GM12878 (cell line): ENCODE results near the gene NCMAP. TPM values are rescaled to one million over a fixed set of nuclear protein-coding genes. Genes with fewer than 3 reads are reported as not detected.

Experiments
- ATAC-seq: fragments of 200-7000 bp; cut with Tn5 transposase; 3 replicates; pipeline ENCODE4 v1.9.1; 2020; ENCODE audit warnings: mild to moderate bottlenecking, moderate library complexity
- BruUV-seq: library from RNA; stranded (reverse); fragments of 400-500 nt; replicated peaks from 2 replicates; lab custom pipeline; 2021; lab: Mats Ljungman, UMichigan
- CTCF ChIA-PET: fragments of 300-600 bp; sonication (Branson Sonifier 250); formaldehyde crosslinking; extraction: SDS; loops from one replicate; lab custom pipeline; 2021; ENCODE audit warnings: inconsistent platforms; lab: Yijun Ruan, JAX
- POLR2A ChIA-PET: fragments of 350-600 bp; formaldehyde crosslinking; extraction: SDS; loops from one replicate; lab custom pipeline; 2021; ENCODE audit warnings: inconsistent platforms; lab: Charles Lee
- RAD21 ChIA-PET: fragments of 300-600 bp; sonication (Branson Sonifier 250); formaldehyde crosslinking; loops from one replicate; lab custom pipeline; 2023; ENCODE audit warnings: antibody characterized with exemption; ENCODE audit not compliant: unreplicated experiment; lab: Charles Lee
- SMC1A ChIA-PET: fragments of 300-600 bp; sonication (Branson Sonifier 250); formaldehyde crosslinking; loops from one replicate; lab custom pipeline; 2023; ENCODE audit not compliant: unreplicated experiment, uncharacterized antibody; lab: Charles Lee
- DNase-seq: peaks from one replicate; pipeline ENCODE4 v3.0.0-alpha.2; 2011; ENCODE audit warnings: low read depth, low spot score
- FAIRE-seq: peaks from 3 replicates; lab custom pipeline; 2011; peaks lifted over from hg19 to GRCh38; lab: Jason Lieb, UNC
- H2AFZ ChIP-seq: 2 replicates; pipeline ENCODE4 v1.6.0; 2011; ENCODE audit warnings: low read depth, low read length, control low read depth; ENCODE audit not compliant: control insufficient read depth
- H3K27ac ChIP-seq: 2 replicates; pipeline ENCODE4 v1.5.1; 2011; ENCODE audit warnings: control low read depth; ENCODE audit not compliant: control insufficient read depth, insufficient read depth
- H3K27me3 ChIP-seq, 2 experiments: replicated peaks in 1 of 2; 2 replicates each; pipeline versions ENCODE4 v1.6.0 to v1.6.1; 2011; ENCODE audit warnings: low read length in 1 of 2; ENCODE audit not compliant: control insufficient read depth in 2 of 2, insufficient read depth in 2 of 2
- H3K36me3 ChIP-seq, 2 experiments: 2 replicates each; pipeline ENCODE4 v1.5.1; 2011; ENCODE audit warnings: low read length in 1 of 2; ENCODE audit not compliant: control insufficient read depth in 2 of 2, insufficient read depth in 2 of 2
- H3K4me1 ChIP-seq: 2 replicates; pipeline ENCODE4 v1.6.1; 2011; ENCODE audit warnings: mild to moderate bottlenecking, low read length, moderate library complexity, mixed read lengths; ENCODE audit not compliant: control insufficient read depth, insufficient read depth
- H3K4me2 ChIP-seq: 2 replicates; pipeline ENCODE4 v1.6.0; 2011; ENCODE audit warnings: control low read depth; ENCODE audit not compliant: control insufficient read depth, insufficient read depth
- H3K4me3 ChIP-seq: fragments of 200-600 bp; sonication (generic); 2 replicates; pipeline ENCODE4 v1.5.1; 2016
- H3K79me2 ChIP-seq: 2 replicates; pipeline ENCODE4 v1.6.0; 2011; ENCODE audit warnings: low read length; ENCODE audit not compliant: control insufficient read depth, insufficient read depth
- H3K9ac ChIP-seq: 2 replicates; pipeline ENCODE4 v1.8.0; 2011; ENCODE audit warnings: low read length, control low read depth, mixed read lengths; ENCODE audit not compliant: control insufficient read depth, insufficient read depth
- H3K9me3 ChIP-seq: replicated peaks from 3 replicates; pipeline ENCODE4 v1.5.1; 2011; ENCODE audit warnings: mild to moderate bottlenecking, low read length; ENCODE audit not compliant: control insufficient read depth, insufficient read depth
- H4K20me1 ChIP-seq: 2 replicates; pipeline ENCODE4 v1.6.0; 2011; ENCODE audit not compliant: control insufficient read depth, insufficient read depth
- ATF7 ChIP-seq: fragments of 450-650 bp; IDR thresholded peaks from 2 replicates; pipeline ENCODE4 v1.6.1; 2016; ENCODE audit warnings: low read depth, mild to moderate bottlenecking
- BRCA1 ChIP-seq: IDR thresholded peaks from 2 replicates; pipeline ENCODE4 v1.6.1; 2011; ENCODE audit warnings: low read depth, low read length, improper control_type of control experiment
- CHD1 ChIP-seq: IDR thresholded peaks from 2 replicates; pipeline ENCODE4 v1.6.1; 2012; ENCODE audit warnings: low read depth, low read length, improper control_type of control experiment
- CHD4 ChIP-seq: fragments of 200-600 bp; sonication (generic); IDR thresholded peaks from 2 replicates; pipeline ENCODE4 v1.6.1; 2016; ENCODE audit warnings: mild to moderate bottlenecking
- EZH2 ChIP-seq: IDR thresholded peaks from 2 replicates; pipeline ENCODE4 v1.6.1; 2012; ENCODE audit warnings: low read depth, mild to moderate bottlenecking, control low read depth, inconsistent platforms, low read length, borderline replicate concordance; ENCODE audit not compliant: control insufficient read depth
- FOXK2 ChIP-seq: fragments of 450-650 bp; IDR thresholded peaks from 2 replicates; pipeline ENCODE4 v1.6.1; 2017; ENCODE audit warnings: mild to moderate bottlenecking, moderate library complexity
- HCFC1 ChIP-seq: fragments of 150-350 bp; IDR thresholded peaks from 2 replicates; pipeline ENCODE4 v1.6.1; 2014; ENCODE audit warnings: low read length
- HDGF ChIP-seq: fragments of 450-650 bp; IDR thresholded peaks from 2 replicates; pipeline ENCODE4 v1.6.1; 2016; ENCODE audit warnings: antibody characterized with exemption
- IKZF1 ChIP-seq: fragments of 450-650 bp; conservative IDR thresholded peaks from 2 replicates; pipeline ENCODE4 v1.6.1; 2017; ENCODE audit warnings: antibody characterized with exemption, mild to moderate bottlenecking
- JUND ChIP-seq: IDR thresholded peaks from 2 replicates; pipeline ENCODE4 v1.6.1; 2012; ENCODE audit warnings: low read depth, mild to moderate bottlenecking, low read length, improper control_type of control experiment, moderate library complexity
- LARP7 ChIP-seq: fragments of 450-650 bp; IDR thresholded peaks from 2 replicates; pipeline ENCODE4 v1.6.1; 2017; ENCODE audit warnings: mild to moderate bottlenecking
- MEF2A ChIP-seq: IDR thresholded peaks from 2 replicates; pipeline ENCODE4 v1.6.1; 2011; ENCODE audit warnings: low read depth, mild to moderate bottlenecking, low read length, moderate library complexity; ENCODE audit not compliant: insufficient read depth
- MTA2 ChIP-seq: fragments of 450-650 bp; IDR thresholded peaks from 2 replicates; pipeline ENCODE4 v1.6.1; 2016; ENCODE audit warnings: low read depth, mild to moderate bottlenecking, moderate library complexity
- MYB ChIP-seq: fragments of 150-350 bp; IDR thresholded peaks from 2 replicates; pipeline ENCODE4 v1.6.1; 2014; ENCODE audit warnings: mild to moderate bottlenecking, low read depth, low read length, borderline replicate concordance
- POLR2A ChIP-seq: IDR thresholded peaks from 2 replicates; pipeline ENCODE4 v1.6.1; 2011; ENCODE audit warnings: low read depth, mild to moderate bottlenecking, low read length
- RCOR1 ChIP-seq: conservative IDR thresholded peaks from 2 replicates; pipeline ENCODE4 v1.6.1; 2012; ENCODE audit warnings: low read depth, low read length, improper control_type of control experiment
- RUNX3 ChIP-seq: IDR thresholded peaks from 2 replicates; pipeline ENCODE4 v1.6.1; 2012; ENCODE audit warnings: low read length, inconsistent platforms
- SREBF1 ChIP-seq: IDR thresholded peaks from 2 replicates; pipeline ENCODE4 v1.6.1; 2012; ENCODE audit warnings: mild to moderate bottlenecking, low read length
- SRF ChIP-seq, 2 experiments: IDR thresholded peaks; 2 replicates each; pipeline ENCODE4 v1.6.1; 2011; ENCODE audit warnings: low read depth in 2 of 2, low read length in 2 of 2, mild to moderate bottlenecking in 1 of 2, moderate library complexity in 1 of 2
- SUPT20H ChIP-seq: IDR thresholded peaks from 2 replicates; pipeline ENCODE4 v1.6.1; 2011; ENCODE audit warnings: low read depth, mild to moderate bottlenecking, low read length, moderate library complexity, borderline replicate concordance; ENCODE audit not compliant: control insufficient read depth
- TARDBP ChIP-seq: IDR thresholded peaks from 2 replicates; pipeline ENCODE4 v1.6.1; 2016; ENCODE audit warnings: borderline replicate concordance
- TCF3 ChIP-seq: IDR thresholded peaks from 2 replicates; pipeline ENCODE4 v1.6.1; 2012; ENCODE audit warnings: low read depth, mild to moderate bottlenecking, low read length, borderline replicate concordance; ENCODE audit not compliant: insufficient read depth
- TCF7 ChIP-seq: IDR thresholded peaks from 2 replicates; pipeline ENCODE4 v1.6.1; 2014; ENCODE audit warnings: antibody characterized with exemption, borderline replicate concordance
- ZZZ3 ChIP-seq: IDR thresholded peaks from 2 replicates; pipeline ENCODE4 v1.6.1; 2011; ENCODE audit warnings: low read depth; ENCODE audit not compliant: control insufficient read depth, insufficient read length
- WGBS: methylation state at CpG from one replicate; pipeline ENCODE4 v1.1.6; 2016; ENCODE audit warnings: low lambda C conversion rate; ENCODE audit not compliant: insufficient replicate concordance, insufficient coverage; ENCODE audit errors: missing lambda C conversion rate; 5-methylcytosine and 5-hydroxymethylcytosine counted together
- in situ Hi-C: fragments of 300-500 bp; cut with MboI; formaldehyde crosslinking; loops from 9 replicates; pipeline ENCODE4 v1.14.3; 2018; ENCODE audit warnings: mixed read lengths
- intact Hi-C: fragments of 100-400 bp; cut with micrococcal nuclease; formaldehyde crosslinking; loops from one replicate; pipeline ENCODE4 v1.14.2; 2022; ENCODE audit not compliant: unreplicated experiment
- polyA plus RNA-seq, 11 experiments: library from polyadenylated mRNA; depleted of rRNA in 4 of 11; unstranded in 6 of 11; stranded (reverse) in 5 of 11; fragments of >200 nt; fragmentation: Nextera tagmentation in 4 of 11; fragmentation: Illumina TruSeq in 1 of 11; extraction: Ambion mirVana in 4 of 11; extraction: Trizol in 1 of 11; gene quantifications; 1 replicate in 1 of 11; 2 replicates in 10 of 11; pipeline versions ENCODE4 v1.2.1 to v1.2.3, GENCODE V29; 2011 to 2016; ENCODE audit warnings: inconsistent platforms in 2 of 11, missing spikeins in 2 of 11, low read depth in 1 of 11
- total RNA-seq, 4 experiments: library from RNA; depleted of rRNA in 3 of 4; stranded (reverse); fragments of >200 nt in 3 of 4; fragmentation: Illumina TruSeq in 1 of 4; extraction: Trizol in 1 of 4; gene quantifications; 2 replicates each; pipeline versions ENCODE4 v1.2.1 to v1.2.3, GENCODE V29; 2013 to 2021
- TF ChIP-seq, protein P1 (sequence below): IDR thresholded peaks from 2 replicates; pipeline ENCODE4 v1.6.1; 2012; ENCODE audit warnings: low read length, inconsistent platforms

The NCMAP gene
- total and polyA plus RNA-seq, 10 of the 15 experiments (the other 5 are each of a cell fraction or from before 2014, with no cell fraction given), result not detected

DNA sequence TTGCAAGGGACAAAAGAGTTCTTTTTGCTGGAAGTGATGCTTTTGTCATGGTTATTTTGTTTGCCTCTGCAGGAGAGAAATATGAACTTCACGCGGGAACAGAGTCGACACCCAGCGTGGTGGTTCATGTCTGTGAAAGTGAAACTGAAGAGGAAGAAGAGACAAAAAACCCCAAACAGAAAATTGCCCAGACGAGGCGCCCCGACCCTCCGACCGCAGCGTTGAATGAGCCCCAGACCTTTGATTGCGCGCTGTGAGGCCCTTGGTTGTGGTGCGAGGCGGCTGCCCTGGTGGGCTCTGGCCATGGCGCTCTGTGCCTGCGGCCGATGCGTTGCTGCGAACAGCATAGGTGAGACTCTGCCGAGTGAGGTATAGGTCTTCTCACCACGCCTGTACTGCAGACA is 20.9 kb upstream of the NCMAP start:
- no TSS peak for BruUV-seq
- Histone ChIP-seq H3K4me2 (peak overlapping the region; percentile 92), H2AFZ (peak overlapping the region; percentile 49), H3K4me1 (peaks cover 18% of the 10 kb centered on the region), H3K36me3 (no peaks in the 10 kb centered on the region), H3K9me3 (no peaks in the 10 kb centered on the region), H3K79me2 (no peaks in the 10 kb centered on the region), H4K20me1 (no peaks in the 10 kb centered on the region), H3K27me3 (peaks cover 1 to 2% of the 10 kb centered on the region in 2 experiments; a peak in 3 of 4 replicates), H3K9ac (no peak overlapping the region), H3K27ac (no peak overlapping the region), H3K4me3 (peak overlapping the region; percentile 49)
- ChIA-PET SMC1A (interaction anchor here (1.7 kb wide), 1 partner anchor 120 kb away, joined by 4 read pairs; the partner anchor contains the start of gene NIPAL3), CTCF (interaction anchor here (1.0 to 3.7 kb wide), 7 partner anchors 8 to 336 kb away, joined by 3 to 22 read pairs (median 5); partner anchors contain the start of gene NIPAL3), RAD21 (interaction anchor here (1.3 to 2.2 kb wide), 3 partner anchors 52 to 144 kb away, joined by 3 to 9 read pairs (median 3); partner anchors contain the start of gene NIPAL3), POLR2A (interaction anchor here (1.6 kb wide), 1 partner anchor 142 kb away, joined by 4 read pairs; no protein-coding TSS in a partner anchor)
- in situ Hi-C loops (no loop called here), intact Hi-C loops (no loop called here)
- WGBS, result 8% methylated on average over 21 of the region's 21 CpGs
- ATAC-seq, result peak; percentile 82
- peak; percentile 13 for FAIRE-seq
- no peak for DNase-seq
- TF ChIP-seq MYB (no peak), MEF2A (no peak), TCF7 (no peak), SUPT20H (no peak), ATF7 (no peak), EZH2 (no peak), CHD1 (no peak), BRCA1 (no peak), HDGF (no peak), POLR2A (0 out of 2 replicates have a peak, but pooled peaks have one; percentile 24), CHD4 (no peak), FOXK2 (no peak), HCFC1 (no peak), TCF3 (no peak), JUND (no peak), RUNX3 (peak; percentile 82), SREBF1 (no peak), TARDBP (no peak), MTA2 (no peak), SRF (IDR thresholded peaks at IDR 0.05; ENCODE audit: low read depth in 2 of 2, low read length in 2 of 2) (no peak), ZZZ3 (no peak), IKZF1 (no peak), LARP7 (no peak), RCOR1 (no peak)
- TF ChIP-seq, protein P1, sequence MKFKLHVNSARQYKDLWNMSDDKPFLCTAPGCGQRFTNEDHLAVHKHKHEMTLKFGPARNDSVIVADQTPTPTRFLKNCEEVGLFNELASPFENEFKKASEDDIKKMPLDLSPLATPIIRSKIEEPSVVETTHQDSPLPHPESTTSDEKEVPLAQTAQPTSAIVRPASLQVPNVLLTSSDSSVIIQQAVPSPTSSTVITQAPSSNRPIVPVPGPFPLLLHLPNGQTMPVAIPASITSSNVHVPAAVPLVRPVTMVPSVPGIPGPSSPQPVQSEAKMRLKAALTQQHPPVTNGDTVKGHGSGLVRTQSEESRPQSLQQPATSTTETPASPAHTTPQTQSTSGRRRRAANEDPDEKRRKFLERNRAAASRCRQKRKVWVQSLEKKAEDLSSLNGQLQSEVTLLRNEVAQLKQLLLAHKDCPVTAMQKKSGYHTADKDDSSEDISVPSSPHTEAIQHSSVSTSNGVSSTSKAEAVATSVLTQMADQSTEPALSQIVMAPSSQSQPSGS, result no peak
